HEK293 (cell line): ENCODE measurements around the gene TLE3.
"Not testable (repeated sequence)": the region's sequence is repeated elsewhere in the genome, so short reads cannot be mapped to it uniquely, and the experiment has no call there.

Source experiments
- CTCF ChIA-PET: fragments of 350-600 bp; formaldehyde crosslinking; extraction: SDS; loops from one replicate; lab custom pipeline; 2021; ENCODE audit warnings: antibody characterized with exemption; lab: Yijun Ruan, JAX
- POLR2A ChIA-PET: fragments of 300-600 bp; formaldehyde crosslinking; extraction: SDS; loops from one replicate; lab custom pipeline; 2020; ENCODE audit warnings: antibody characterized with exemption, inconsistent platforms; lab: Yijun Ruan, JAX
- H3K27ac ChIP-seq: fragments of 200-500 bp; sonication (Bioruptor generic); 2 replicates; pipeline ENCODE4 v1.5.1; 2014; ENCODE audit warnings: low read depth, low read length, control low read depth, inconsistent platforms; ENCODE audit errors: extremely low read depth
- H3K36me3 ChIP-seq, 2 experiments: fragments of 200-500 bp in 1 of 2; sonication (Bioruptor generic) in 1 of 2; 1 replicate in 1 of 2; 2 replicates in 1 of 2; pipeline ENCODE4 v1.5.1; 2014 to 2017; ENCODE audit warnings: inconsistent platforms in 2 of 2, low read length in 2 of 2; ENCODE audit not compliant: control insufficient read depth in 2 of 2, insufficient read depth in 1 of 2
- H3K4me1 ChIP-seq: fragments of 200-500 bp; sonication (Bioruptor generic); 2 replicates; pipeline ENCODE4 v1.5.1; 2014; ENCODE audit warnings: mild to moderate bottlenecking, low read length, inconsistent platforms; ENCODE audit not compliant: control insufficient read depth, insufficient read depth
- H3K4me3 ChIP-seq: 2 replicates; pipeline ENCODE4 v1.5.1; 2011; ENCODE audit warnings: low read depth, mild to moderate bottlenecking, control low read depth, low read length, moderate library complexity
- H3K9me3 ChIP-seq: fragments of 200-500 bp; sonication (Bioruptor generic); 2 replicates; pipeline ENCODE4 v1.5.1; 2014; ENCODE audit warnings: low read depth, low read length, inconsistent platforms; ENCODE audit not compliant: control insufficient read depth, insufficient read depth
- AEBP2 ChIP-seq: fragments of 450-650 bp; formaldehyde crosslinking; IDR thresholded peaks from 2 replicates; pipeline ENCODE4 v1.5.1; 2016; ENCODE audit warnings: missing biosample characterization, missing genetic modification characterization, borderline replicate concordance
- CTCF ChIP-seq: fragments of 450-650 bp; formaldehyde crosslinking; IDR thresholded peaks from 2 replicates; pipeline ENCODE4 v1.5.1; 2016; ENCODE audit warnings: missing biosample characterization, missing genetic modification characterization
- EGR2 ChIP-seq: fragments of 450-650 bp; formaldehyde crosslinking; IDR thresholded peaks from 2 replicates; pipeline ENCODE4 v1.5.1; 2016; ENCODE audit warnings: low read depth, missing biosample characterization, missing genetic modification characterization
- HOXC10 ChIP-seq: sonication (generic); formaldehyde crosslinking; IDR thresholded peaks from 2 replicates; pipeline ENCODE4 v1.8.1; 2023; ENCODE audit warnings: mild to moderate bottlenecking, missing genetic modification reagents
- INSM2 ChIP-seq: fragments of 450-650 bp; formaldehyde crosslinking; IDR thresholded peaks from 2 replicates; pipeline ENCODE4 v1.5.1; 2016; ENCODE audit warnings: missing biosample characterization, missing genetic modification characterization
- KLF16 ChIP-seq: fragments of 450-650 bp; formaldehyde crosslinking; IDR thresholded peaks from 2 replicates; pipeline ENCODE4 v1.5.1; 2017; ENCODE audit warnings: missing biosample characterization, missing genetic modification characterization
- OSR2 ChIP-seq: fragments of 450-650 bp; formaldehyde crosslinking; IDR thresholded peaks from 2 replicates; pipeline ENCODE4 v1.5.1; 2016; ENCODE audit warnings: missing biosample characterization, missing genetic modification characterization
- SCRT1 ChIP-seq: fragments of 450-650 bp; formaldehyde crosslinking; IDR thresholded peaks from 2 replicates; pipeline ENCODE4 v1.5.1; 2016; ENCODE audit warnings: missing biosample characterization, missing genetic modification characterization, borderline replicate concordance
- ZBTB7A ChIP-seq: fragments of 450-650 bp; formaldehyde crosslinking; IDR thresholded peaks from 2 replicates; pipeline ENCODE4 v1.5.1; 2016; ENCODE audit warnings: low read depth, missing biosample characterization, missing genetic modification characterization
- ZFP3 ChIP-seq: fragments of 450-650 bp; formaldehyde crosslinking; IDR thresholded peaks from 2 replicates; pipeline ENCODE4 v1.5.1; 2016; ENCODE audit warnings: low read depth, missing biosample characterization, missing genetic modification characterization
- ZNF169 ChIP-seq: fragments of 450-650 bp; formaldehyde crosslinking; IDR thresholded peaks from 2 replicates; pipeline ENCODE4 v1.5.1; 2016; ENCODE audit warnings: missing biosample characterization, missing genetic modification characterization
- ZNF214 ChIP-seq: fragments of 450-650 bp; formaldehyde crosslinking; IDR thresholded peaks from 2 replicates; pipeline ENCODE4 v1.5.1; 2017; ENCODE audit warnings: missing biosample characterization, mild to moderate bottlenecking, missing genetic modification characterization, borderline replicate concordance
- ZNF423 ChIP-seq: fragments of 450-650 bp; formaldehyde crosslinking; IDR thresholded peaks from 2 replicates; pipeline ENCODE4 v1.5.1; 2016; ENCODE audit warnings: missing biosample characterization, missing genetic modification characterization
- ZNF488 ChIP-seq: fragments of 450-650 bp; formaldehyde crosslinking; IDR thresholded peaks from 2 replicates; pipeline ENCODE4 v1.5.1; 2016; ENCODE audit warnings: missing biosample characterization, missing genetic modification characterization
- ZNF529 ChIP-seq: fragments of 450-650 bp; formaldehyde crosslinking; IDR thresholded peaks from 2 replicates; pipeline ENCODE4 v1.5.1; 2017; ENCODE audit warnings: missing genetic modification characterization, missing biosample characterization; ENCODE audit not compliant: insufficient replicate concordance
- ZNF664 ChIP-seq: fragments of 450-650 bp; formaldehyde crosslinking; IDR thresholded peaks from 2 replicates; pipeline ENCODE4 v1.5.1; 2016; ENCODE audit warnings: missing biosample characterization, missing genetic modification characterization
- ZNF692 ChIP-seq: fragments of 450-650 bp; formaldehyde crosslinking; IDR thresholded peaks from 2 replicates; pipeline ENCODE4 v1.5.1; 2016; ENCODE audit warnings: missing biosample characterization, missing genetic modification characterization

Gene TLE3

GRCh38 chr15:70137021-70137420, 39.3 kb upstream of the TLE3 start:
- H3K4me3 ChIP-seq, POLR2A ChIA-PET, H3K27ac ChIP-seq, H3K9me3 ChIP-seq, H3K36me3 ChIP-seq, H3K4me1 ChIP-seq: not testable (repeated sequence)
- CTCF ChIA-PET, result interaction anchor here (1.4 kb wide), 1 partner anchor 45 kb away, joined by 4 read pairs; no protein-coding TSS in a partner anchor
- TF ChIP-seq ZNF664 (tag by site-specific recombination), result peak; percentile 71; the same call in 1 of the 2 replicates

GRCh38 chr15:70133781-70134421, 36.2 kb upstream of the TLE3 start:
- Histone ChIP-seq H3K36me3 (no peaks in the 10 kb centered on the region), H3K4me3 (no peak overlapping the region), H3K27ac (no peak overlapping the region), H3K4me1 (peaks cover 3% of the 10 kb centered on the region; the same call in 1 of the 2 replicates), H3K9me3 (no peaks in the 10 kb centered on the region)
- TF ChIP-seq HOXC10 (CRISPR knock-in tag) (no peak), ZNF169 (tag by site-specific recombination) (no peak), ZNF488 (no peak), CTCF (no peak), OSR2 (tag by site-specific recombination) (no peak), INSM2 (no peak), ZFP3 (tag by site-specific recombination) (no peak), ZNF214 (no peak), SCRT1 (tag by site-specific recombination) (no peak), ZNF529 (no peak), EGR2 (tag by site-specific recombination) (no peak), ZNF423 (tag by site-specific recombination) (no peak), ZNF692 (tag by site-specific recombination) (no peak), KLF16 (no peak), ZBTB7A (tag by site-specific recombination) (no peak), AEBP2 (no peak)
- POLR2A ChIA-PET, result no interaction called here
- CTCF ChIA-PET, result interaction anchor here (0.6 to 1.2 kb wide), 3 partner anchors 30 to 333 kb away, joined by 3 to 4 read pairs (median 3); no protein-coding TSS in a partner anchor
